Kidney (tissue), 14 donors: ENCODE measurements around the gene CLDN10. TPM values are rescaled to one million over a fixed set of nuclear protein-coding genes. Genes with fewer than 3 reads are reported as not detected.

ENCODE experiments used
- DNase-seq, 5 donors: peaks; one replicate each; pipeline ENCODE4 v3.0.0-alpha.2; 2013 to 2020
- FAIRE-seq: peaks from 2 replicates; lab custom pipeline; 2012; peaks lifted over from hg19 to GRCh38; lab: Jason Lieb, UNC
- H3K27ac ChIP-seq, 2 donors: one replicate each; pipeline ENCODE4 v1.7.0; 2013; ENCODE audit warnings: low read depth in 2 of 2, low read length in 2 of 2, inconsistent platforms in 1 of 2
- H3K27me3 ChIP-seq: one replicate; pipeline ENCODE4 v1.7.1; 2013; ENCODE audit warnings: low read length, inconsistent platforms; ENCODE audit not compliant: control insufficient read depth, insufficient read depth
- H3K36me3 ChIP-seq, 3 donors: one replicate each; pipeline versions ENCODE4 v1.7.0 to v1.7.1; 2013; ENCODE audit warnings: low read length in 3 of 3, control low read depth in 1 of 3, inconsistent platforms in 1 of 3; ENCODE audit not compliant: insufficient read depth in 3 of 3, control insufficient read depth in 2 of 3
- H3K4me1 ChIP-seq, 3 donors: one replicate each; pipeline versions ENCODE4 v1.7.0 to v1.7.1; 2013; ENCODE audit warnings: low read length in 3 of 3, inconsistent platforms in 1 of 3, low read depth in 1 of 3; ENCODE audit not compliant: control insufficient read depth in 2 of 3, insufficient read depth in 2 of 3
- H3K4me3 ChIP-seq, 3 donors: one replicate each; pipeline versions ENCODE4 v1.7.0 to v1.8.1; 2013; ENCODE audit warnings: low read length in 3 of 3, control low read depth in 1 of 3, inconsistent platforms in 1 of 3
- H3K9ac ChIP-seq, 3 donors: one replicate each; pipeline versions ENCODE4 v1.7.0 to v1.7.1; 2013; ENCODE audit warnings: low read length in 3 of 3, control low read depth in 1 of 3, inconsistent platforms in 1 of 3
- H3K9me3 ChIP-seq, 3 donors: one replicate each; pipeline versions ENCODE4 v1.7.0 to v1.7.1; 2013; ENCODE audit warnings: low read length in 3 of 3, control low read depth in 1 of 3, inconsistent platforms in 1 of 3; ENCODE audit not compliant: control insufficient read depth in 2 of 3, insufficient read depth in 1 of 3
- intact Hi-C: fragments of 100-400 bp; cut with DNase I; formaldehyde crosslinking; loops from one replicate; pipeline ENCODE4 v1.11.1; 2022
- polyA plus RNA-seq: library from polyadenylated mRNA; stranded (reverse); fragments of 350-450 nt; fragmentation: Illumina TruSeq; extraction: RNeasy Lipid Tissue Mini Kit (QIAGEN cat#74804); gene quantifications from one replicate; pipeline ENCODE4 v1.2.3, GENCODE V29; 2014; ENCODE audit warnings: low read depth, low replicate concordance; ENCODE audit not compliant: insufficient read depth
- total RNA-seq: library from RNA; stranded (reverse); fragmentation: NEBNext Ultra II Directional; extraction: Animal tissue kit (Norgen Biotek cat#: 25700); gene quantifications from one replicate; pipeline ENCODE4 v1.2.1, GENCODE V29; 2021
- TF ChIP-seq, protein P1 (sequence below): IDR thresholded peaks from 3 replicates; pipeline ENCODE4 v1.5.1; 2012; ENCODE audit warnings: mild to moderate bottlenecking, moderate library complexity, borderline replicate concordance; ENCODE audit not compliant: insufficient read depth; ENCODE audit errors: extremely low read depth
- donor health status: control.
- donor health status: control.
- donor health status: control.
- donor health status: control.
- donor health status: control.
- donor health status: DM: yes; HTN: yes; CAD: no.
- donor health status: Normal renal cell carcinoma (clear cell type).

Gene CLDN10
- total and polyA plus RNA-seq, 2 donors from 2014 or later: 144 to 174 TPM

DNA sequence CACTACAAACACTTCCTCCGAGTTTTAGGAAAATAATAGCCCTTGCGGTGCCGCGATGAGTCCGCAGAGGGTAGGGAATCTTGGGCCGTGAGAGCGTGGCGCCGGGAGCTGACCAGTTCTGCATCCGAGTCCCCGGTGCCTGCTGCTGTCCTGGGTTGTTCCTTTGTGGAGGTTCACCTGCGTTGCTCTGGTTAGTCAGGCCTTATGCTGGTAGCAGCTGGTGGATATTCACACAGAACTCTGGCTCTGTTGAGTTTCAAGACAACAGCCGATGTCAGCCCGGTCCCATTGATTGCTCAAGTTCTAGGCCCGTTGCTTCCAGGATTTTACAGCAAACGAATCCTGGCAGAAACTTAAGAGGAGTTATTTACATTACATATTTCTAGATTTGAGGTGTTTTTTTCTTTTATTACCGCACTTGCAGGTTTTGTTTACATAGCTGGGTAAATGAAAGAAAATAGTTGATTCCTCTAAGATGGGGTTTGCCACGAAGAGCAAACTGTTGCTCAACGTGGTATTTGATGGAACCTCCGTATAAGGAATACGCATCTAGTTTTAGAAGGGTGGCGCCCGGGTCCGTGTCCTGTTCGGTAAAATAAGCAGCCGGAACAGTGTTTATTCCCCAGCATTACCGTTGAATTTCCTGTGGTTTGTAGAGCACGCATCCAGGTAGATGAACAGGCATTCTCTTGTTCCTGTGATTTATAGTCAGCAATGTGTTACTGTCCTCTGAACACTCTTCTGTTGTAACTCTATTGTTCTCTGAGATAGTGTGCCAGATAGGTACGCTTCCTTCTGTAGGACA, 1.3 kb downstream of the CLDN10 start:
- H3K9me3 ChIP-seq: no peaks in the 10 kb centered on the region
- TF ChIP-seq, protein P1, sequence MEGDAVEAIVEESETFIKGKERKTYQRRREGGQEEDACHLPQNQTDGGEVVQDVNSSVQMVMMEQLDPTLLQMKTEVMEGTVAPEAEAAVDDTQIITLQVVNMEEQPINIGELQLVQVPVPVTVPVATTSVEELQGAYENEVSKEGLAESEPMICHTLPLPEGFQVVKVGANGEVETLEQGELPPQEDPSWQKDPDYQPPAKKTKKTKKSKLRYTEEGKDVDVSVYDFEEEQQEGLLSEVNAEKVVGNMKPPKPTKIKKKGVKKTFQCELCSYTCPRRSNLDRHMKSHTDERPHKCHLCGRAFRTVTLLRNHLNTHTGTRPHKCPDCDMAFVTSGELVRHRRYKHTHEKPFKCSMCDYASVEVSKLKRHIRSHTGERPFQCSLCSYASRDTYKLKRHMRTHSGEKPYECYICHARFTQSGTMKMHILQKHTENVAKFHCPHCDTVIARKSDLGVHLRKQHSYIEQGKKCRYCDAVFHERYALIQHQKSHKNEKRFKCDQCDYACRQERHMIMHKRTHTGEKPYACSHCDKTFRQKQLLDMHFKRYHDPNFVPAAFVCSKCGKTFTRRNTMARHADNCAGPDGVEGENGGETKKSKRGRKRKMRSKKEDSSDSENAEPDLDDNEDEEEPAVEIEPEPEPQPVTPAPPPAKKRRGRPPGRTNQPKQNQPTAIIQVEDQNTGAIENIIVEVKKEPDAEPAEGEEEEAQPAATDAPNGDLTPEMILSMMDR: no peak
- peaks cover 0 to under 1% (median 0%) of the 10 kb centered on the region in 3 donors for H3K4me1 ChIP-seq
- H3K36me3 ChIP-seq: no peaks in the 10 kb centered on the region
- H3K9ac ChIP-seq: peak overlapping the region in 2 of 3 donors; percentile 9 to 34
- FAIRE-seq: no peak
- peak overlapping the region in 2 of 3 donors; percentile 44 to 48 for H3K4me3 ChIP-seq
- peak overlapping the region in 1 of 2 donors; percentile 34 for H3K27ac ChIP-seq
- intact Hi-C loops: no loop called here
- peak in 4 of 5 donors; percentile 40 to 55 (median 46) for DNase-seq
- peaks cover 2% of the 10 kb centered on the region for H3K27me3 ChIP-seq

GRCh38 chr13:95557013-95557412, 4.5 kb downstream of the CLDN10 start:
- Histone ChIP-seq H3K27ac (no peak overlapping the region), H3K9me3 (no peaks in the 10 kb centered on the region), H3K9ac (no peak overlapping the region), H3K4me1 (no peaks in the 10 kb centered on the region), H3K4me3 (no peak overlapping the region), H3K36me3 (no peaks in the 10 kb centered on the region), H3K27me3 (no peaks in the 10 kb centered on the region)
- no peak for FAIRE-seq
- TF ChIP-seq, protein P1: no peak
- intact Hi-C loops: no loop called here
- peak in 2 of 5 donors; percentile 39 to 64 for DNase-seq

DNA sequence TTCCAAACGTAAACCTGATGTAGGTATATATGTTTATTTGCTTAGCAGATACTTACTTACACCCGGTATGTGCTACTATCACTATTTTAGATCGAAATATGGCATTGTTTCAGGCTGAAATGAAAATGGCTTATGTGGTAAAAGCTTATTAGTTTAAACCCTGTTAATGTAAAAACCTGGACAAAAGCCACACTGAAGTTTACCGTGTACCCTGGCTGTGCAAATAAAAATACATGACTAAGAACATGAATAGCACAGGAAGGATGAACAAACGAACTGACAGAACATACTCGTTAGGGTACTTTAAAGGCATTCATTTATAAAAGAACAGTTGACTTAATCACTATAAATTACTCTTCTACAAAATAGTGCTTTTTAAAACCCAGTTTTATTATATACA, 6.6 kb downstream of the CLDN10 start:
- no peaks in the 10 kb centered on the region for H3K4me1 ChIP-seq
- no peak overlapping the region for H3K27ac ChIP-seq
- H3K4me3 ChIP-seq: no peak overlapping the region
- no peaks in the 10 kb centered on the region for H3K27me3 ChIP-seq
- no peaks in the 10 kb centered on the region for H3K9me3 ChIP-seq
- FAIRE-seq (no peak), DNase-seq (no peak)
- intact Hi-C loops: no loop called here
- TF ChIP-seq, protein P1: no peak
- no peak overlapping the region for H3K9ac ChIP-seq
- peaks cover 0 to 4% (median 0%) of the 10 kb centered on the region in 3 donors for H3K36me3 ChIP-seq
